ENCODE measurements around the gene SRD5A1.

Gene SRD5A1

GRCh38 chr5:6715271-6715670, 82.0 kb downstream of the SRD5A1 start:
- DNase-seq, result no peak

GRCh38 chr5:6715758-6716628, 82.8 kb downstream of the SRD5A1 start:
- DNase-seq, result no peak

- DNase-seq, result no peak
These were observed 83.4 kb downstream of the SRD5A1 start for GRCh38 chr5:6716629-6717149.

- DNase-seq, result no peak
These were observed 84.0 kb downstream of the SRD5A1 start for GRCh38 chr5:6717247-6717646.

GRCh38 chr5:6717687-6718086, 84.4 kb downstream of the SRD5A1 start:
- DNase-seq, result no peak

GRCh38 chr5:6718161-6718681, 85.0 kb downstream of the SRD5A1 start:
- DNase-seq, result no peak

- no peak for DNase-seq
These were observed 85.5 kb downstream of the SRD5A1 start for GRCh38 chr5:6718718-6719117.

GRCh38 chr5:6719417-6719816, 86.2 kb downstream of the SRD5A1 start:
- DNase-seq, result no peak

- no peak for DNase-seq
These were observed 86.8 kb downstream of the SRD5A1 start for GRCh38 chr5:6719896-6720560.

GRCh38 chr5:6720561-6720921, 87.3 kb downstream of the SRD5A1 start:
- DNase-seq, result no peak

- DNase-seq, result no peak
These were observed 88.2 kb downstream of the SRD5A1 start for GRCh38 chr5:6721442-6721841.

- no peak for DNase-seq
These were observed 88.8 kb downstream of the SRD5A1 start for GRCh38 chr5:6722015-6722414.

- DNase-seq, result no peak
These were observed 90.0 kb downstream of the SRD5A1 start for GRCh38 chr5:6723122-6723815.

- no peak for DNase-seq
These were observed 90.6 kb downstream of the SRD5A1 start for GRCh38 chr5:6723816-6724300.
